Motor neuron (in vitro differentiated cells): Measurements from ENCODE around the gene SYTL5. TPM values are rescaled to one million over a fixed set of nuclear protein-coding genes. Genes with fewer than 3 reads are reported as not detected.
A peak's percentile ranks its signal among the peaks of the same experiment; 100 is the strongest.

Experiments
- ATAC-seq, 8 experiments: fragments of 200-7000 bp; cut with Tn5 transposase; replicated peaks in 6 of 8; 2 replicates each; pipeline ENCODE4 v1.8.0; 2021; ENCODE audit warnings: mild to moderate bottlenecking in 8 of 8, moderate library complexity in 8 of 8
- H3K27ac ChIP-seq, 2 donors: fragments of 250-450 bp; sonication (Bioruptor Pico); 2 replicates each; pipeline ENCODE4 v1.9.0; 2021; ENCODE audit warnings: antibody characterized with exemption in 2 of 2, mild to moderate bottlenecking in 2 of 2, moderate library complexity in 1 of 2
- H3K4me1 ChIP-seq, 2 donors: fragments of 250-450 bp; sonication (Bioruptor Pico); replicated peaks in 1 of 2; 2 replicates each; pipeline ENCODE4 v1.6.1; 2021; ENCODE audit warnings: antibody characterized with exemption in 2 of 2, mild to moderate bottlenecking in 2 of 2, moderate library complexity in 1 of 2
- H3K4me3 ChIP-seq, 5 donors: fragments of 250-450 bp; sonication (Bioruptor Pico); 2 replicates each; pipeline ENCODE4 v1.9.0; 2021; ENCODE audit warnings: antibody characterized with exemption in 5 of 5, mild to moderate bottlenecking in 5 of 5, moderate library complexity in 4 of 5
- WGBS, 10 experiments: fragments of 450-650 bp; shearing (Covaris generic); methylation state at CpG; one replicate each; pipeline ENCODE4 v1.0.0; 2022; 5-methylcytosine and 5-hydroxymethylcytosine counted together
- in situ Hi-C, 9 experiments: fragments of 400-800 bp; cut with MboI; loops; one replicate each; pipeline ENCODE4 v1.15.0; 2021; ENCODE audit warnings: low sequenced_read_pairs in 9 of 9, low pct_unique_long_range_greater_than_20kb in 2 of 9; ENCODE audit not compliant: unreplicated experiment in 9 of 9
- total RNA-seq, 8 experiments: library from RNA; unstranded; fragments of 300-600 nt; gene quantifications; 2 replicates each; pipeline versions ENCODE4 v1.2.3 to v1.2.4, GENCODE V29; 2022

Gene SYTL5
- total RNA-seq, 8 experiments from 2014 or later, result 0.09 to 30.3 (median 0.62) TPM

DNA sequence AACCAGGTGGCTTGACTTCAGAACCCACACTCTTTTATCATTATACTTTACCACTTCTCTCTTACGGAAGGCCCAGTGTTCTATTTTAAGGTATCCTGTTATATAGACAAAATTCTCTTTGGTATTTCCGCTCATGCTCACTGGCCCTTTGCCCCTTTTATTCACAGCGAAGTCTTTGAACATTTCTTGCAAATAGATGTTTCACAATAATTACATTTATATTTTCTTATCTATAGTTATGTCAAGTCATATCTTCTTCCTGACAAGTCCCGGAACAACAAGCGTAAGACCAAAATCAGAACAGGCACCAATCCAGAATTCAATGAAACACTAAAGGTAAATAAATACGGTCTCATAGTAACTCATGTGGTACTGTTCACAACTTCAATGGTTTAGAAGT is 102.0 kb downstream of the SYTL5 start:
- no peak overlapping the region for H3K27ac ChIP-seq
- WGBS, 10 experiments, result 58 to 100% (median 96%) methylated on average over 1 to 6 of the region's 6 CpGs; no CpG with 5 or more reads in 3 of the 10 experiments
- no peaks in the 10 kb centered on the region for H3K4me1 ChIP-seq

DNA sequence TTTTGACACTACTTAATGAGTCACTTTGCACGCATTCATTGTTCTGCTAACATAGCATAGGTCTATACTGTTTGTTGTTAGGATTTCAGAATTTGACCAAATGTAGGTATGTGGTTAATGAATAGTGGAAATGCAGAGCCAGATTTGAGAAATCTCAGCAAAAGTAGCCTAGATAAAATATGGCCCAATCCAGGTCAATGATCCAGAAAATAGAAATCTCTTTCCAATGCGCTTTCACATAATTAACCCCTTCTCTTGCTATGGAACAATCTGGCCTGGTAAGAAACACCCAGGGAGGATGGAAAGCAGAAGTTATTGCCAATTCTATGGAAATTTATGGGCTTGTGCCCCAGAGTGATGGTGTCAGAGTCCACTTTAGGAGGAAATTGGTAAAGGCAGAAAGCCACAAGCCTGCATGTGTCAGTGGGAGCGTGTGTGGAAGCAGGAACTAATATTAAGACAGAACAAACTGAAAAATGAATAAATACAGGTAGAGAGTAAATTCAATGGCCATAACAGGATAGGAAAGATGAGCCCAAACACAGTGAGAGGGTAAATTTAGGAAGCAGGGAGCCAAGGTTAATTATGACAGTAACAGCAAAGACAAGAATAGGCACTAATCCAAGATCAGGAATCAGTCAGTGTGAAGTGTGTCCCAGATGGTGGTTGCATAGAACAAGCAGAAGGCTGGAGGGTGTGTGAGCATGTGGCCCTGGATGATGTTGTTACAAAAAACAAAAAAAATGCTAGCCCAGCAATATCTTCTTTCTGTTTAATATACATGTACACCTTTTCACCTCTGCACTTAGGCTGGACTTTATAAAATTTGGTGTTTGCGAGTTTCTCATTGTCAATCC is 102.9 kb downstream of the SYTL5 start:
- Histone ChIP-seq H3K4me1 (no peaks in the 10 kb centered on the region), H3K4me3 (no peak overlapping the region), H3K27ac (no peak overlapping the region)
- ATAC-seq, result no peak
- in situ Hi-C loops, result no loop called here
- 50 to 100% (median 83%) methylated on average over 1 to 4 of the region's 4 CpGs; no CpG with 5 or more reads in 5 of the 10 experiments for WGBS, 10 experiments

More for the DNA sequence above, 102.0 kb downstream of the SYTL5 start:
- ATAC-seq, result no peak
- no peak overlapping the region for H3K4me3 ChIP-seq
- in situ Hi-C loops, result no loop called here

DNA sequence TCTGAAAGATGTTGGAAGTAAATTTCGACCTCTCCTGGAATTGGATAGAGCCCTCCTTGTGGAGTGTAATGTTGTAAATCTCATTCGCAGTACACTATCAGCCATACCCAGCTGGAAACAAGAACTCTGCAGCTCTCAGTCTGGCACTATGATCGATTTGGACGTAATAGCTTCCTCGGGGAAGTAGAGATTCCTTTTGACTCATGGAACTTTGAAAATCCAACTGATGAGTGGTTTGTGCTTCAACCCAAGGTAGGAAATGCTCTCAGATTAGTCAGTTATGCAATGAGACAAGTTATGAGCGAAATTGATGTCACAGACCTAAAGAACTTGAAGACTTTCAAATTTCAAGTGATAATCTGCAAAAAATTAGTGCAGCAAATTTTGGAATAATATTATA is 103.9 kb downstream of the SYTL5 start:
- in situ Hi-C loops, result no loop called here

DNA sequence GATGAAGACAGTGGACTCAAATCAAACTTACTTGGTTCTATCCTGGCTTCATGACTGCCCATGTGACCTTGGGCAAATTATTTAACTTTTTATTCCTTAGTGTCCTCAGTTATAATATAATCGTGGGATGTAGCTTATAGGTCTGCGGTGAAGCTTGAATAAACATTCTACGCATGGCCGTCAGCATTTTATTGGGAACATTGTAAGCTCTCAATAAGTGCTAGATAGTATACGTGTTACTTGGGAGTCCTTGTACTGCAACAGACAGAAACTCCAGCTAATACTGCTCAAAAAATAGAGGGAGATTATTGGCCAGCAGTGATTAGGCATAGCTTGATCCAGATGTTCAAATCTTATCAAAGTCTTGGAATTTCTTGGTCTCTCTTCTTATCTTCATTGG is 104.8 kb downstream of the SYTL5 start:
- in situ Hi-C loops, result no loop called here
- H3K27ac ChIP-seq, result no peak overlapping the region
- ATAC-seq, result no peak
- H3K4me3 ChIP-seq, result no peak overlapping the region
- 42 to 90% (median 75%) methylated on average over 2 to 5 of the region's 5 CpGs; no CpG with 5 or more reads in 6 of the 10 experiments for WGBS, 10 experiments
- no peaks in the 10 kb centered on the region for H3K4me1 ChIP-seq

More for the DNA sequence above, 103.9 kb downstream of the SYTL5 start:
- no peak for ATAC-seq
- H3K4me3 ChIP-seq, result no peak overlapping the region
- H3K4me1 ChIP-seq, result no peaks in the 10 kb centered on the region
- 11 to 89% (median 46%) methylated on average over 1 to 6 of the region's 6 CpGs; no CpG with 5 or more reads in 5 of the 10 experiments for WGBS, 10 experiments
- no peak overlapping the region for H3K27ac ChIP-seq

DNA sequence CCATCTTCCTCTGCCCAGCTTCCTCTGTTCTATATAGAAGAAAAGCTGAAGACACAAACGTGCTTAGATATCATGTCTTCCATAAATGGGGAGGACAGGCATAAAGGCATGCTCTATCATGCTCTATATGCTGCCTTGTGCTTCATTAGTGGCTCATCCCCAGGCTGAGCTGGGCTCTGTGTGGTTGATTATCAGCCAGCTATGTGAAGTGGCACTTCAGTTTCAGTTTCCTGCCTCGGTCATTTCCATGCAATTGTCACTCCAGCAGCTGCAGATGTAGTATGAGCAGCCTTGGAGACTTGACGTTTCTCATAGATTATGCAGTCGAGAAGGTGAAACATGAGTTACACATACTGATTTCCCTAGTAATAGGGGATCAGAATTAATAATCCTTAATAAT is 106.2 kb downstream of the SYTL5 start:
- no peak for ATAC-seq
- no peak overlapping the region for H3K4me3 ChIP-seq
- WGBS, 10 experiments, result 62 to 64% methylated on average over 3 of the region's 4 CpGs; no CpG with 5 or more reads in 8 of the 10 experiments
- in situ Hi-C loops, result no loop called here
- no peaks in the 10 kb centered on the region for H3K4me1 ChIP-seq
- no peak overlapping the region for H3K27ac ChIP-seq

DNA sequence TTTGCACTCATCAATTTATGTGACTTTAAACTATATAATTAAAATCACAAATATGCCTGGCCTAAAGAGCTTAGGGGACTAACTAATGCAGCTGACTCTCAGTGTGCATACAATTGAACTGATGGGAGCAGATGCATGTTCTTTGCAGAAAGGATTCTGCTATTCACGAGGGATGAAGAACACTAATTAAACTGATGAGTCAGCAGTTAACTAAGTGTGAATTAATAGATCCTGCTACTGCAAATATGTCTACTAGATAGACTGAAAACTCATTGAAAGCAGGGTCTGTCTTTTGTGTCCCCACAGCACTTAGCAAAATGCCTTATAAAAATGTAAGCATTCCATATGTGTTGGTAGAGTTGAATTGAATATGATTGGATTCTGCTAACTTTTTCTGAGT is 110.4 kb downstream of the SYTL5 start:
- in situ Hi-C loops, result no loop called here
- no peak overlapping the region for H3K4me3 ChIP-seq
- no peaks in the 10 kb centered on the region for H3K4me1 ChIP-seq
- H3K27ac ChIP-seq, result no peak overlapping the region
- no peak for ATAC-seq
- 0 to 14% methylated on average over 1 of the region's 1 CpG; no CpG with 5 or more reads in 8 of the 10 experiments for WGBS, 10 experiments

DNA sequence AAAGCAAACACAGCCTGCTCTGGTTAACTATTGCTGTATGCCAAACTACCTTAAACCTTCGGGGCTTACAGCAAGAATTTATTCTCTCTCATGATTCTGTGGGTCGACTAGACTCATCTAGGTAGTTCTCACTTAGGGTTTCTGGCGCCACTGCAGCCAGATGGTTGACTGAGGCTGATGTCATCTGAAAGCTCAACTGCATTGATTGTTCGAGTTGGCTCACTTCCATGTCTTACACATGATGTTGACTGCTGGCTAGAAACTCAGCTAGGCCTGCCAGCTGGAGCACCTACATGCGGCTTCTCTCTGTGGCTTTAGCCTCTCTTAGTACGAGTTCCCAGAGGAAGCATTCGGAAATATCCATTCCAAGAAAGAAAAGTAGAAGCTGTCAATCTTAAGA is 111.1 kb downstream of the SYTL5 start:
- 45 to 95% (median 54%) methylated on average over 3 to 6 of the region's 7 CpGs; no CpG with 5 or more reads in 7 of the 10 experiments for WGBS, 10 experiments
- Histone ChIP-seq H3K4me1 (no peaks in the 10 kb centered on the region), H3K27ac (no peak overlapping the region), H3K4me3 (no peak overlapping the region)
- in situ Hi-C loops, result no loop called here
- ATAC-seq, result no peak

DNA sequence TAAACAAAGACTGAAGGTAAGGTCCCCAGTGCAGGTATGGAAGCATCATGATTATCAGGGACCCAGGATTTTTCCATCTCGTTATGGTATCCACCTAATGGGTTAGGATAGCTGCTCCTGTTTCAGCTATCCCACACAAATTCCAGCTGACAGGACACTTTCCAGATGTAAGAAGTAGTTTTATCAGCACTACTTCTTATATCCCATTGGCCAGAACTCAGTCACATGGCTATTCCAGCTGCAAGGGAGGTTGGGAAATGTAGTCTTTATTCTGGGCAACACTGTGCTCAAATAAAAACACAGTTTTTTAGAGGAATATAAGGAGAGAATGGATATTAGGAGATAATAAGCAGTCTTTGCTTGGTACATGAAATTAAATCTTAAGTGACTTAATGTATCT is 117.6 kb downstream of the SYTL5 start:
- H3K27ac ChIP-seq, result no peak overlapping the region
- in situ Hi-C loops, result no loop called here
- WGBS, 10 experiments, result 0 to 100% (median 59%) methylated on average over 1 of the region's 1 CpG; no CpG with 5 or more reads in 6 of the 10 experiments
- no peak for ATAC-seq
- H3K4me1 ChIP-seq, result no peaks in the 10 kb centered on the region
- H3K4me3 ChIP-seq, result no peak overlapping the region

DNA sequence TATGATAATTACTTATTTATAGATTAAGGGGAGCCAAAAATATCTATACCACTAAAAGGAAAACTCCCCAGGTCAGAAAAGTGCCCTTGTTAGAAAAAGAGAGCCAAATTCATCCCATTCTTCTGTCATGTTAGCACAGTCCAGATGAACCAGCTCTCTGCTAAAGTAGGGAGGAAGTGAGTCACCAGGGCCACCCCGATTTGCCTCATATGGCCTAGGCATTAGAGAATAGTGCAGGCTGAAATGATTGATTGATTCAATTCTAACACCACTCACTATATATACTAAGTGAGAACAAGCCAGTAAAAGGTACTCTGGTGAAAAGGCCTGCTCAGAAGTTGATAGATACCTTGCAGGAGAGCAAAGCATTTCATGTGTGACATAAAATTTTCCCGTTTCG is 119.8 kb downstream of the SYTL5 start:
- no peak for ATAC-seq
- WGBS, 10 experiments, result 30 to 83% methylated on average over 1 to 2 of the region's 3 CpGs; no CpG with 5 or more reads in 8 of the 10 experiments
- no peak overlapping the region for H3K27ac ChIP-seq
- in situ Hi-C loops, result no loop called here
- no peak overlapping the region for H3K4me3 ChIP-seq
- H3K4me1 ChIP-seq, result no peaks in the 10 kb centered on the region

DNA sequence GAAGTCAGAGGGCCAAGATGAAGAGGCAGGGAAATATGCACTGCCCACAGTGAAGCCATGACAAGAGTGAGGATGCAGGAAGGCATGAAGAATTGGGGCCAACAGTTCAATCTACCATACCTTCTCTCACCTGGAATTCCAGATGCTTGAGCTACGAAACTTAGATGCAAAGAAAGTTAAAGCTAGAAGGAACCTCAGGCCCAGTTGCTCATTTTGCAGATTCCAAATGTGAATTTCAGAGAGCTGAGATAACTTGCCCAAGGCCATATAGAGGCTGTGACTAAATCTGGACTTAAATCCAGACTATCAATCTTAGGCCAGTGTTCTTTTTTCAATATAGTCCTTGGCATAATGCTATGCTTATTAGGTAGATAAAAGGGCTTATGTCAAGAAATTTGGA is 121.6 kb downstream of the SYTL5 start:
- no peak overlapping the region for H3K4me3 ChIP-seq
- no peak overlapping the region for H3K27ac ChIP-seq
- H3K4me1 ChIP-seq, result no peaks in the 10 kb centered on the region
- in situ Hi-C loops, result no loop called here
- no peak for ATAC-seq
- 43 to 71% methylated on average over 1 of the region's 1 CpG; no CpG with 5 or more reads in 8 of the 10 experiments for whole genome bisulfite sequencing, 10 experiments

DNA sequence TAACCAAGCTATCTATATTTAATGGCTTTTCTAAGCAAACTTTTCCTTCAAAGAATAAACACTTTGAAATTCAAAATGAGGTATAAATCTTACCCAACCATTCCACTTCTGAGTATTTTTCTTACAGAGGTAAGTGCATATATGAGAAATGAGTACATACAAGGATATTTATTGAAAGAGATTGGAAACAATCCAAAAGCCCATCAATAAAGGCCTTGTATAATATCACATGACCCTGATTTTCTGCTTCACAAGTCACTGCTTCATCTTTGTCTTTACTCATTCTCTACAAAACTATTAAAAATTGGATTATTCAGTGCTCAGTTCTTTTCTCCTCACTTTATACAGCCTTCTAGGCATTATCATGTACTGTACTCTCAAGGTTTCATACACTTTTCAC is 123.0 kb downstream of the SYTL5 start:
- Histone ChIP-seq H3K4me3 (no peak overlapping the region), H3K27ac (no peak overlapping the region), H3K4me1 (no peaks in the 10 kb centered on the region)
- in situ Hi-C loops, result no loop called here
- no peak for ATAC-seq

DNA sequence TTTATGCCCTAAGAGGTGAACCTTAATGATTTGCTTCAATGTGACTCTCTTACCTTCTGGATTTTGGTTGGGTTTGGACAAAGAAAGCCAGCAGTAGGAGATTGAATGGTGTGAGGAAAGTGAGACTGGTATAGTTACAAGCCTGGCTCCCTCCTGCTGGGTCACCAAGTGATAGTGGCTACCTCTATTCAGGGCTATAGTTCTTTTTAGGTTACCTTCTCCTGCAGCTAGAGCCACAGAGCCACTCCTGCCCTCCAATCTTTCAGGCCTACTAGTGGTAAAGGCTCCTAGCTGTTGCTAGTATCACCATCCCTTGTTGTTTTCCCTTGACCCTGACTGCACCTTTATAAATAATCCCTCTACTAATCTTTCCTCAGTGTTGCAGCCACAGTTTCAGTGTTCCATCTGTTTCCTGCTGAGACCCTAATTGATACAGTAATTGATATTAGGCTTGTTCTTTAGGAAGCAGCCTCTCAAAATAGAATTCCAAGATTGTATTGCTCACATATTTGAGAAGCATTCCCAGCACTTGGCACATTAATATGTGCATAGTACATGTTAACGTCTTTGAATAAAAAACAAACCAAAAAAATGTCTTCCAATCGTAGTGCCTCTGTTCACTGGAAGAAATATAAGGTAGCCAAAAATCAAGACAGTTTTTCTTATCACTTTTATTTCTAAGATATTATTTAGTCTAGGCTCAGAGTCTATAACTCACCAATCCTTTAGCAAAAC is 132.0 kb downstream of the SYTL5 start:
- WGBS, 10 experiments, result 0 to 65% (median 37%) methylated on average over 1 to 2 of the region's 2 CpGs; no CpG with 5 or more reads in 3 of the 10 experiments
- in situ Hi-C loops, result no loop called here
- peak in 3 of 8 experiments; percentile 74 to 84 (median 79) for ATAC-seq
- Histone ChIP-seq H3K4me3 (no peak overlapping the region), H3K4me1 (no peaks in the 10 kb centered on the region), H3K27ac (no peak overlapping the region)

DNA sequence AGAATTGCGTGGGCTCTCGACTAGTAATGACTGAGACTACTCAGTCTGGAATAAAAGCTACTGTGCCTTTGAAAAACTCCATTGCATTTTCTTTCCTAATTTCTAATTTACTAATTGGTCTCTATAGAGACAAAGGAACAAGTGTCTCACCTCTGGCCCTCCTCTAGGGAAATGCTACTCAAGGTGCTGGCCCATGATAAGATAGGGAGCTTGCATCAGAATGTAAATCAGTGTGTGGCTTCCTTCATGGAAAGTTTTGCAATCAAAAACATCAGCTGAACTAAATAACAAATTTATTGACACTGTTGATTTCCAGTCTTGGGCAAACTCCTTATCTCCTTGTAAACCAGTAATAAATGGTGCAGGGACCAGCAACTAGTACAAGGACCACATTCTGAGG is 132.5 kb downstream of the SYTL5 start:
- no peaks in the 10 kb centered on the region for H3K4me1 ChIP-seq
- ATAC-seq, result peak in 3 of 8 experiments; percentile 9 to 25 (median 23)
- 27 to 100% (median 75%) methylated on average over 1 to 2 of the region's 2 CpGs; no CpG with 5 or more reads in 6 of the 10 experiments for whole genome bisulfite sequencing, 10 experiments
- H3K4me3 ChIP-seq, result no peak overlapping the region
- in situ Hi-C loops, result no loop called here
- no peak overlapping the region for H3K27ac ChIP-seq
